ENCODE measurements around the gene PBX3.
"Not testable (repeated sequence)": the region's sequence is repeated elsewhere in the genome, so short reads cannot be mapped to it uniquely, and the experiment has no call there.

The PBX3 gene

GRCh38 chr9:125749287-125749935 is 2.2 kb downstream of the PBX3 start:
- no peak for DNase-seq

GRCh38 chr9:125749951-125750626 is 2.9 kb downstream of the PBX3 start:
- no peak for DNase-seq

- no peak for DNase-seq
These were observed 3.4 kb downstream of the PBX3 start for GRCh38 chr9:125750627-125751011.

- DNase-seq: no peak
These were observed 5.0 kb downstream of the PBX3 start for GRCh38 chr9:125752070-125752628.

- no peak for DNase-seq
These were observed 6.9 kb downstream of the PBX3 start for GRCh38 chr9:125754096-125754495.

DNA sequence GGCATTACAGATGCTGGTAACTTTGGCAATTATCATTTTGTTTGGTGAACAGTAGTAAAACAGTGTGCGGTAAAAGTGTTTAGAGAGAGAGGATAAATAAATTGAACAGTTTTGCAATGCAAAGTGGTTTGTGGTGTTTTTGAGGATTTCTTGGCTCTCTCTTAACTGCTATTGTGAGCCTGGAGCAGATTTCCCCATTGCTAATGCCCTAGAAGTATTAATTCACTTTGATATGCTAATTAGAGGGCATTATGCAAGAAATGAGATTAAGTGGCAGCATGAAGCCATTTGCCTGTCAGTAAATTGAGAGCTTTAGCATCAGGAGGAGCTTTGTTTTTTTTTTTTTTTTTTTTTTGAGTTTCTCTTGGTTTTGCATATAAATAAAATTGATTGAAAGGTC is 8.2 kb downstream of the PBX3 start:
- DNase-seq: no peak

- DNase-seq: no peak
These were observed 9.3 kb downstream of the PBX3 start for GRCh38 chr9:125756518-125756917.

DNA sequence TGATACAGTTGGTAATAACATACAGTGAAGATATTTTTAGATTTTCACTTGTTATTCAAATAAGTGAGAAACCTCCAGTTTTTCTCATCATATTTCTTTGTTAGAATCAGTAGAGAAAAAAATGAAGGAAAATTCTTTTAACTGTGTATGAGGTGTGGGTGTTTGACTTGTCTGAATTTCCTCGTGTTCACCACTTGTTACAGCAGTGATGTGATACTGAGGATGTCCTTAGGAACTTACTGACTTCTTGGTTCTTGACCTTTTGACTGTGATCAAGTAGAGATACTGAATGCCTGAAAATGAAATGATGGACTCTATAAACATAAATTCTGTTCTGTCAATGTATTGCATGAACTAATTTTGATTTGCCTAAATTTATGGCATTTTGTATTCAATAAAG is 10.7 kb downstream of the PBX3 start:
- no peak for DNase-seq

- peak; percentile 78 for DNase-seq
These were observed 12.0 kb downstream of the PBX3 start for GRCh38 chr9:125758986-125759763.

- no peak for DNase-seq
These were observed 12.6 kb downstream of the PBX3 start for GRCh38 chr9:125759764-125760129.

DNA sequence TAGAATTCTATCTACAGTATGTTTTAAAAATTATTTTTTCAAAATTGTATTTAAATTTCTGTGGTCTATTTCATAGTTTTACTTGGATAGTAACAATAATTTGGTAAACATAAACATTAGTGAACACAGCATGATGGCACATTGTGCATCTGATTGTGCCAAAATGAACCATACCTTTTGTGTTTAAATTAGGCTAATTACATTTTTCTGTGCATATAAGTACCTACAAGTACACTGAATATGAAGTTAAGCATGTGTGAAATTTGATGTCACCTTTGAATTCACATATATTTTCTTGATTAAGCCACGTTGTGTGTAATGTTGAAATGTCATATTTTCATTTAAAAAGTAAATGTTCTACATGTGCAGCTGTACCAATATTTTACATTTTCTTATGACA is 13.4 kb downstream of the PBX3 start:
- no peak for DNase-seq

GRCh38 chr9:125761676-125762450 is 14.7 kb downstream of the PBX3 start:
- no peak for DNase-seq

GRCh38 chr9:125763394-125763801 is 16.2 kb downstream of the PBX3 start:
- peak; percentile 62 for DNase-seq

DNA sequence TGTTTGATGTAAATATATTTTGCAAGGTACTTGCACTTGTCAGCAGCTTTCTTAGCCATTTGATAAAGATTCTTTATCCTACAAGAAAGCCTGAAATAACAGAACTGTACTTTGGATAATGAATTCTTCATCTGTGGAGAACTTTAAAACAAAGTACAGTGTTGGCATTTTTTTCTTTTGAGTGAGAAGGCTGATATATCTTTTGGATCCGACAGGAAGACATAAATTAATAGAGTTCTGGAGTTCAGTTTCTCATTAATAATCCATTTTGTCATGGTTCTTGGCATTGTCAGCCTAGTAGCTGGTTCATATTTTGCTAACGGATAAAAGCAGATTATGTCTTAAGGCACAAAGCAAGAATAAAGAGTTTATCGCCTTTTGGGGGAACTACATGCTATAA is 17.0 kb downstream of the PBX3 start:
- DNase-seq: no peak

GRCh38 chr9:125766468-125767221 is 19.5 kb downstream of the PBX3 start:
- DNase-seq: no peak

DNA sequence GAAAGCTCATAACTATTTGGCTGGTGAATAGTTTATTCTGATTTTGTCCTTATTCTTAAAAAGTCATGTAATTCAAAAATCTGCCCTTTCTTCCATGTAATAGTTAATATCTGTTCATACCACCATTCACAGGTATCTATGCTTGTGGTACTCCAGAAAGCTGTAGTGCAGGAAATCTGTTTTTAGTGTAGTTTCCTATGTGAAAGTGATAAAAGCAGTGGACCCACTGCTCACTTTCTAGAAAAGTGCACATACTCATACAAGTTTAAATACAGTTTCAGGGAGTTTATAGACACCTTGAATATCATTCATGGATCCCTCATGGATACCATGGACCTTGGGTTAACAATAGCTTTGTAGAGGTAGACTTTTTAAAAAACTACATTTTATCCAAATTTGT is 20.2 kb downstream of the PBX3 start:
- DNase-seq: no peak

- DNase-seq: no peak
These were observed 21.6 kb downstream of the PBX3 start for GRCh38 chr9:125768803-125769202.

GRCh38 chr9:125771037-125771436 is 23.9 kb downstream of the PBX3 start:
- DNase-seq: no peak

DNA sequence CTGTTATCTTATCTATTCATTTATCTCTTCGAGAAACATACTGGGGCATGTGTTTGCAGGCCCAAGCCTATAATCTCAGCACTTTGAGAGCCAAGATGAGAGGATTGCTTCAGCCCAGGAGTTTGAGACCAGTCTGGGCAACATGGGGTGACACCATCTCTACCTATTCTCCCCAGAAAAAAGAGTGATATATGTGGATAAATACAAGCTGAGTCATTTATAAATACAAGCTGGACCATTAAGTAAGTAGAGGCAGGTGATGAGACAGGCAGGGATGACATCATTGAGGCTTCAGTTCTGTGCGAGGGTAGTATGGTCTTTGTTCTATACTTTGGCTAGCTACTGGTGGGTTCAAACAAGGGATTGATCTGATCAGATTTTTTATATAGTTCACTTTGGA is 25.6 kb downstream of the PBX3 start:
- DNase-seq: no peak

DNA sequence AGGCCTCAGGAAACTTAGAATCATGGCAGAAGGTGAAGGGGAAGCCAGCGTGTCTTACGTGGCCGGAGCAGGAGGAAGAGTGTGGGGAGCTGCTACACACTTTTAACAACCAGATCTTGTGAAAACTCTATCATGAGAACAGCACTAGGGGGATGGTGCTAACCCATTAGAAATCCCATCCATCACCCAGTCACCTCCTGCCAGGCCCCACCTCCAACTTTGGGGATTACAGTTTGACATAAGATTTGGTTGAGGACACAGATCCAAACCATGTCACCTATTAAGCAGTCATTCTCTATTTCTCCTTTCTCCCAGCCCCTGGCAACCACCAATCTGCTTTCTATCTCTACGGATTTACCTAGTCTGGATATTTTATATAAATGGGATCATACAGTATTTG is 26.9 kb downstream of the PBX3 start:
- DNase-seq: no peak

DNA sequence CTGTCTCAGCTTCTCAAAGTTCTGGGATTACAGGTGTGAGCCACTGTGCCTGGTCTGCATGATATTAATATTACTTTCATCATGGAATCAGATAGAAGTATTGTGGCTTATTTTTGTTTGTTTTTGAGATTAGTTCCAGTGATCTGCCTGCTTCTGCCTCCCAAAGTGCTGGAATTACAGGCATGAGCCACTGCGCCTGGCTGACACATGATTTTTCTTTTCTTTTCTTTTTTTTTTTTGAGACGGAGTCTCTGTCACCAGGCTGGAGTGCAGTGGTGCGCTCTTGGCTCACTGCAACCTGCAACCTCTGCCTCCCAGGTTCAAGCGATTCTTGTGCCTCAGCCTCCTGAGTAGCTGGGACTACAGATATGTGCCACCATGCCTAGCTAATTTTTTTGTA is 29.6 kb downstream of the PBX3 start:
- not testable (repeated sequence) for DNase-seq

DNA sequence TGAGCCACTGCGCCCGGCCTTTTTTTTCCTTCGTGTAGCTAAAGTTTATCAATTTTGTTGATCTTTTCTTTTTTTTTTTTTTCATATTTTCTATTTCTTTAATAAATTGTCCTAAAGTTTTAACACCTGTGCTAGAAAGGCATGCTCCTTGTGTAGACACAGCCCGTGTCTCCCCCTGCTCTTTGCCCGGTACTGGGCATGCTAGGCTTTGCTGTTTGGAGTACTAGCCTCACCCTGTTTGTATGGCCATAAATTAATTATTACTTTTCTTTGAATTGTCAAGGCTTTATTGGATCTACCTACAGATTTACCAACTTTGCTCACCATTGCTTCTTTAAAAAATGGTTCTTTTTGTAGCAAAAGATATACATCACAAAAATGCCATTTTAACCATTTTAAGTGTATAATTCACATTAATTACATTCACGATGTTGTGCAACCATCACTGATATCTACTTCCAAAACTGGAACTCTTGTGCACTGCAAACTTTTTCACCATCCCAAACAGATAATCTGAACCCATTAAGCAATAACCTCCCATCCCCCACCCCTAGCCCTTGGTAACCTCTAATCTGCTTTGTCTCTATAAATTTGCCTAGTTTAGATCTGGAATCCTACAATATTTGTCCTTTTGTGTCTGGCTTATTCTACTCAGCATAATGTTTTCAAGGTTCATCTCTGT is 31.5 kb downstream of the PBX3 start:
- DNase-seq: not testable (repeated sequence)
